ENCODE measurements around the gene CERS6. TPM values are rescaled to one million over a fixed set of nuclear protein-coding genes. Genes with fewer than 3 reads are reported as not detected.

CERS6 gene
- total and polyA plus RNA-seq, 2 of the 8 experiments (the other 6 are each of a cell fraction or from before 2014, with no cell fraction given), result 6.8 to 28.2 TPM

- no peak for TF ChIP-seq RAD21 (IDR thresholded peaks at IDR 0.05 in 1 of 2, conservative IDR thresholded peaks at IDR 0.05 in 1 of 2; ENCODE audit: low read depth in 2 of 2, low read length in 2 of 2)
- no peak for TF ChIP-seq ZNF274 (IDR thresholded peaks at IDR 0.05; ENCODE audit: borderline replicate concordance, extremely low read depth, low read length)
- Histone ChIP-seq H3K14ac (ENCODE audit: insufficient read length) (no peak overlapping the region), H3K4me3 (ENCODE audit: extremely low read depth in 1 of 4, insufficient read depth in 2 of 4, low read depth in 3 of 4, low read length in 4 of 4) (no peak overlapping the region), H3K4me2 (ENCODE audit: insufficient read depth in 1 of 2, low read depth in 2 of 2, low read length in 2 of 2) (no peak overlapping the region), H4K5ac (ENCODE audit: insufficient read length, low read depth, low read length) (no peak overlapping the region), H4K91ac (replicated peaks; ENCODE audit: insufficient read length, low read length) (no peak overlapping the region), H3K27ac (ENCODE audit: low read depth, low read length) (no peak overlapping the region), H3K79me1 (ENCODE audit: low read depth, low read length) (no peaks in the 10 kb centered on the region), H3K36me3 (ENCODE audit: control insufficient read depth in 2 of 4, insufficient read depth in 4 of 4, low read length in 3 of 4) (no peaks in the 10 kb centered on the region), H3K4me1 (replicated peaks in 1 of 4; ENCODE audit: control insufficient read depth in 3 of 4, insufficient read depth in 4 of 4, low read length in 3 of 4) (no peaks in the 10 kb centered on the region), H4K20me1 (replicated peaks in 1 of 2; ENCODE audit: control insufficient read depth in 1 of 2, insufficient read depth in 2 of 2, low read length in 2 of 2) (no peaks in the 10 kb centered on the region), H3K4ac (replicated peaks; ENCODE audit: insufficient read length, low read depth, low read length) (no peak overlapping the region), H2BK5ac (ENCODE audit: low read depth, low read length) (no peak overlapping the region), H2BK15ac (ENCODE audit: low read length) (no peak overlapping the region), H3K18ac (ENCODE audit: extremely low read depth, low read length) (no peak overlapping the region), H3K23ac (ENCODE audit: insufficient read length) (no peak overlapping the region), H2AFZ (ENCODE audit: low read length) (no peak overlapping the region), H3K56ac (replicated peaks; ENCODE audit: insufficient read length, low read depth, low read length) (no peak overlapping the region), H2BK12ac (ENCODE audit: low read depth, low read length) (no peak overlapping the region), H3K23me2 (ENCODE audit: low read depth, low read length) (no peaks in the 10 kb centered on the region), H2AK5ac (ENCODE audit: low read depth, low read length) (no peak overlapping the region), H3K27me3 (replicated peaks in 1 of 4; ENCODE audit: control insufficient read depth in 3 of 4, extremely low read depth in 1 of 4, insufficient read depth in 3 of 4, low read length in 3 of 4) (no peaks in the 10 kb centered on the region), H2BK20ac (ENCODE audit: low read length) (no peak overlapping the region), H3K9ac (replicated peaks in 1 of 4; ENCODE audit: extremely low read depth in 1 of 4, low read depth in 3 of 4, low read length in 3 of 4) (no peak overlapping the region), H3K79me2 (ENCODE audit: control insufficient read depth in 1 of 2, insufficient read depth in 2 of 2, low read length in 2 of 2) (no peaks in the 10 kb centered on the region), H3K9me3 (ENCODE audit: insufficient read depth in 2 of 2, low read depth in 1 of 2, low read length in 1 of 2) (no peaks in the 10 kb centered on the region), H4K8ac (ENCODE audit: extremely low read depth, insufficient read depth, low read length) (no peak overlapping the region), H2BK120ac (replicated peaks; ENCODE audit: low read depth, low read length) (no peak overlapping the region)
- DNase-seq (ENCODE audit: low read depth in 1 of 2, low spot score in 2 of 2) (no peak), FAIRE-seq (no peak)
- ChIA-PET POLR2A (ENCODE audit: partially characterized antibody) (no interaction called here), CTCF (ENCODE audit: partially characterized antibody) (no interaction called here)
Observed at GRCh38 chr2:168809537-168809936, 353.5 kb downstream of the CERS6 start.
